Measurements from ENCODE around the gene DLG2.

DNA sequence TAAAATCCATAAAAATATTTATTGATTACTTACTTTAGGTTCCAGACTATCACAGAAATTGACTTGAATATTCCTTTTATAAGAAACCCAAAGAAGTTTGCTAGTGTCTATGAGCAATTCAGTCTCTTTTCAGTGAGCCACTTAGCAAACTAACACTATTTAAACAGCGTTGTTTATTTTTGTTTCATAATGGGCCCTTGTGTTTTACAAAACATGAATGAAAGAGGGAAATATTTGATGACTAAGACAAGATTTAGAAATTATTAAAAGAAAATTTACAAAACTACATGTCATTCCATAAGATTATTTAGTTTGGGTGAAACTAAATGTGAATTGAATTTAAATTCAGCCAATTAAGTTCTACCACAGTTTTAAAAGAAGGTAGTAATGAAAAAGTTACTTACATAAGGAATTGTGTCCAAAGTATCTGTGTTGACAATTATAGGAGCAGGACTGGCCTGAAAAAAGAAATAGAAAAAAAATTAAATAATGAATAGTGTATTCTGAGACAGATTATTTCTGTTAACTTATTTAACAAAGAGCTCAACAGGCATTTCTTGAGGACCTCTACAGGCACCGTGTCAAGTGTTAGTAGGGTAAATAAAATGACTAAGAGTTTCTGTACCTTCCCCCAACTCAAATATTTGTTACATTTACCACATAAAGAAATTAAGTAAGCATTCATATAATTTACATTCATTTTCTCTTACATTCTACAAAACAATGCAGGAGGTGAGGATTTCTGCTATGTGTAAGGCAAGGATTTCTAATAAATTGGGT, 1376.1 kb downstream of the DLG2 start:
- TF ChIP-seq, protein P1, sequence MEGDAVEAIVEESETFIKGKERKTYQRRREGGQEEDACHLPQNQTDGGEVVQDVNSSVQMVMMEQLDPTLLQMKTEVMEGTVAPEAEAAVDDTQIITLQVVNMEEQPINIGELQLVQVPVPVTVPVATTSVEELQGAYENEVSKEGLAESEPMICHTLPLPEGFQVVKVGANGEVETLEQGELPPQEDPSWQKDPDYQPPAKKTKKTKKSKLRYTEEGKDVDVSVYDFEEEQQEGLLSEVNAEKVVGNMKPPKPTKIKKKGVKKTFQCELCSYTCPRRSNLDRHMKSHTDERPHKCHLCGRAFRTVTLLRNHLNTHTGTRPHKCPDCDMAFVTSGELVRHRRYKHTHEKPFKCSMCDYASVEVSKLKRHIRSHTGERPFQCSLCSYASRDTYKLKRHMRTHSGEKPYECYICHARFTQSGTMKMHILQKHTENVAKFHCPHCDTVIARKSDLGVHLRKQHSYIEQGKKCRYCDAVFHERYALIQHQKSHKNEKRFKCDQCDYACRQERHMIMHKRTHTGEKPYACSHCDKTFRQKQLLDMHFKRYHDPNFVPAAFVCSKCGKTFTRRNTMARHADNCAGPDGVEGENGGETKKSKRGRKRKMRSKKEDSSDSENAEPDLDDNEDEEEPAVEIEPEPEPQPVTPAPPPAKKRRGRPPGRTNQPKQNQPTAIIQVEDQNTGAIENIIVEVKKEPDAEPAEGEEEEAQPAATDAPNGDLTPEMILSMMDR (IDR thresholded peaks at IDR 0.05; ENCODE audit: low read depth, low read length, missing input control), result no peak
- TF ChIP-seq JUND (IDR thresholded peaks at IDR 0.05), result peak; percentile 16 to 18
- TF ChIP-seq GABPA (IDR thresholded peaks at IDR 0.05 in 1 of 2, conservative IDR thresholded peaks at IDR 0.05 in 1 of 2), result no peak
- TF ChIP-seq RAD21 (IDR thresholded peaks at IDR 0.05), result no peak
- TF ChIP-seq HNF4G (IDR thresholded peaks at IDR 0.05), result no peak
- no peak for TF ChIP-seq YY1 (IDR thresholded peaks at IDR 0.05)
- TF ChIP-seq, protein P2, sequence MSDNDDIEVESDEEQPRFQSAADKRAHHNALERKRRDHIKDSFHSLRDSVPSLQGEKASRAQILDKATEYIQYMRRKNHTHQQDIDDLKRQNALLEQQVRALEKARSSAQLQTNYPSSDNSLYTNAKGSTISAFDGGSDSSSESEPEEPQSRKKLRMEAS (IDR thresholded peaks at IDR 0.05), result no peak
